Ovary (tissue), 3 donors: ENCODE data around the gene PSENEN.

ENCODE experiments used
- CTCF ChIP-seq, 3 donors: fragments of 450-650 bp in 2 of 3; fragments of 200-600 bp in 1 of 3; IDR thresholded peaks; one replicate each; pipeline versions ENCODE4 v1.5.1 to v1.8.0; 2016 to 2022; ENCODE audit warnings: antibody characterized with exemption in 3 of 3, mild to moderate bottlenecking in 1 of 3
- EP300 ChIP-seq: sonication (generic); formaldehyde crosslinking; IDR thresholded peaks from one replicate; pipeline ENCODE4 v1.6.1; 2017; ENCODE audit warnings: antibody characterized with exemption
- POLR2A ChIP-seq: fragments of 450-650 bp; IDR thresholded peaks from one replicate; pipeline ENCODE4 v1.6.1; 2017; ENCODE audit warnings: antibody characterized with exemption, mild to moderate bottlenecking, moderate library complexity
- donor health status: DM: no; HTN: no; CAD: no.

GRCh38 chr19:35748106-35749020 lies 2.9 kb downstream of the PSENEN start, which contains the start of gene LIN37:
- TF ChIP-seq CTCF (IDR thresholded peaks at IDR 0.05) (peak; percentile 9 to 55 (median 19)), POLR2A (peak; percentile 94), EP300 (no peak)
